Measurements from ENCODE around the gene CCDC121. TPM values are rescaled to one million over a fixed set of nuclear protein-coding genes. Genes with fewer than 3 reads are reported as not detected.

The CCDC121 gene
- total and polyA plus RNA-seq, 10 of the 15 experiments (the other 5 are each of a cell fraction or from before 2014, with no cell fraction given): 0.34 to 1.2 (median 0.63) TPM

- SMC1A ChIA-PET (ENCODE audit: uncharacterized antibody, unreplicated experiment): interaction anchor here (0.6 to 0.9 kb wide), 2 partner anchors 21 to 35 kb away, joined by 3 to 4 read pairs; no protein-coding TSS in a partner anchor
- Histone ChIP-seq H3K36me3 (ENCODE audit: control insufficient read depth in 2 of 2, insufficient read depth in 2 of 2, low read length in 1 of 2) (peaks cover 2 to 14% of the 10 kb centered on the region in 2 experiments), H3K27me3 (replicated peaks in 1 of 2; ENCODE audit: control insufficient read depth in 2 of 2, insufficient read depth in 2 of 2, low read length in 1 of 2) (no peaks in the 10 kb centered on the region), H3K9me3 (replicated peaks; ENCODE audit: control insufficient read depth, insufficient read depth, low read length) (no peaks in the 10 kb centered on the region), H2AFZ (ENCODE audit: control insufficient read depth, low read depth, low read length) (peak overlapping the region; percentile 97; the same call in 1 of the 2 replicates), H3K27ac (ENCODE audit: control insufficient read depth, insufficient read depth) (no peak overlapping the region; the same call in 1 of the 2 replicates), H3K79me2 (ENCODE audit: control insufficient read depth, insufficient read depth, low read length) (peaks cover 29% of the 10 kb centered on the region), H4K20me1 (ENCODE audit: control insufficient read depth, insufficient read depth) (no peaks in the 10 kb centered on the region), H3K4me2 (ENCODE audit: control insufficient read depth, insufficient read depth) (peak overlapping the region; percentile 80), H3K4me3 (peak overlapping the region; percentile 90), H3K4me1 (ENCODE audit: control insufficient read depth, insufficient read depth, low read length) (peaks cover 10% of the 10 kb centered on the region), H3K9ac (ENCODE audit: control insufficient read depth, insufficient read depth, low read length) (peak overlapping the region; percentile 89)
- in situ Hi-C loops (cut with MboI): no loop called here
- no peak for DNase-seq (ENCODE audit: low read depth, low spot score)
- RAD21 ChIA-PET (ENCODE audit: unreplicated experiment): no interaction called here
- no peak for ATAC-seq
- POLR2A ChIA-PET: interaction anchor here (0.6 kb wide), 1 partner anchor 220 kb away, joined by 3 read pairs; no protein-coding TSS in a partner anchor
- FAIRE-seq: no peak
- CTCF ChIA-PET: interaction anchor here (7.1 kb wide), 1 partner anchor 18 kb away, joined by 79 read pairs; no protein-coding TSS in a partner anchor
- BruUV-seq (replicated peaks): no TSS peak
- no peak for TF ChIP-seq EED (IDR thresholded peaks at IDR 0.05; ENCODE audit: low read depth)
- no peak for TF ChIP-seq STAT3 (IDR thresholded peaks at IDR 0.05; ENCODE audit: low read depth, low read length)
- no peak for TF ChIP-seq KLF5 (IDR thresholded peaks at IDR 0.05; ENCODE audit: partially characterized antibody)
- TF ChIP-seq RB1 (IDR thresholded peaks at IDR 0.05; ENCODE audit: borderline replicate concordance): no peak
- TF ChIP-seq ZBTB11 (CRISPR knock-in tag; IDR thresholded peaks at IDR 0.05): no peak
- no peak for TF ChIP-seq BHLHE40 (IDR thresholded peaks at IDR 0.05; ENCODE audit: borderline replicate concordance in 1 of 2, low read depth in 2 of 2, low read length in 1 of 2)
- no peak for TF ChIP-seq GATAD2B (conservative IDR thresholded peaks at IDR 0.05; ENCODE audit: low read depth)
- no peak for TF ChIP-seq POLR2AphosphoS5 (IDR thresholded peaks at IDR 0.05; ENCODE audit: low read length)
- TF ChIP-seq MXI1 (IDR thresholded peaks at IDR 0.05; ENCODE audit: low read depth, low read length): no peak
- TF ChIP-seq ZBTB33 (IDR thresholded peaks at IDR 0.05): no peak
- TF ChIP-seq IRF5 (IDR thresholded peaks at IDR 0.05; ENCODE audit: borderline replicate concordance): no peak
- no peak for TF ChIP-seq MEF2B (IDR thresholded peaks at IDR 0.05; ENCODE audit: partially characterized antibody, poor library complexity, severe bottlenecking)
- 79% methylated on average over 16 of the region's 16 CpGs for WGBS (ENCODE audit: insufficient coverage, insufficient replicate concordance, low lambda C conversion rate, missing lambda C conversion rate)
- intact Hi-C loops (cut with micrococcal nuclease; ENCODE audit: unreplicated experiment): loop anchor here (10.0 kb wide), 1 partner anchor 180 kb away; the partner anchor contains the start of gene IFT172
Observed at GRCh38 chr2:27664622-27665363, 36.0 kb upstream of the CCDC121 start.

Data from GM12878 (cell line).